Vagina (tissue), 2 donors: ENCODE results near the gene BSG. TPM values are rescaled to one million over a fixed set of nuclear protein-coding genes. Genes with fewer than 3 reads are reported as not detected.
A peak's percentile ranks its signal among the peaks of the same experiment; 100 is the strongest.

Experiments used
- DNase-seq, 2 donors: peaks; one replicate each; pipeline ENCODE4 v3.0.0-alpha.2; 2017; ENCODE audit errors: extremely low spot score in 2 of 2
- H3K27ac ChIP-seq: fragments of 200-600 bp; sonication (generic); one replicate; pipeline ENCODE4 v1.5.1; 2019
- H3K27me3 ChIP-seq: fragments of 200-600 bp; sonication (generic); one replicate; pipeline ENCODE4 v1.5.1; 2019
- H3K36me3 ChIP-seq, 2 donors: fragments of 200-600 bp; sonication (generic); one replicate each; pipeline ENCODE4 v1.5.1; 2017 to 2019
- H3K4me1 ChIP-seq: fragments of 200-600 bp; sonication (generic); one replicate; pipeline ENCODE4 v1.5.1; 2019
- H3K4me3 ChIP-seq, 2 donors: fragments of 200-600 bp; sonication (generic); 1 replicate in 1 of 2; 2 replicates in 1 of 2; pipeline ENCODE4 v1.5.1; 2016 to 2019
- H3K9me3 ChIP-seq: fragments of 200-600 bp; sonication (generic); one replicate; pipeline ENCODE4 v1.5.1; 2019
- POLR2A ChIP-seq, 2 donors: fragments of 450-650 bp; IDR thresholded peaks; one replicate each; pipeline ENCODE4 v1.6.1; 2017; ENCODE audit warnings: antibody characterized with exemption in 2 of 2, mild to moderate bottlenecking in 2 of 2, moderate library complexity in 2 of 2
- POLR2AphosphoS5 ChIP-seq, 2 donors: sonication (generic); formaldehyde crosslinking; IDR thresholded peaks; one replicate each; pipeline ENCODE4 v1.9.0; 2017; ENCODE audit warnings: antibody characterized with exemption in 2 of 2, mild to moderate bottlenecking in 2 of 2, low read depth in 1 of 2; ENCODE audit not compliant: insufficient read depth in 1 of 2
- intact Hi-C: fragments of 100-400 bp; cut with DNase I; formaldehyde crosslinking; loops from one replicate; pipeline ENCODE4 v1.15.1; 2023
- total RNA-seq: library from RNA; depleted of rRNA; stranded (reverse); fragments of >200 nt; gene quantifications from one replicate; pipeline ENCODE4 v1.2.3, GENCODE V29; 2016
- TF ChIP-seq, protein P1 (sequence below), 3 experiments: fragments of 450-650 bp in 2 of 3; fragments of 200-600 bp in 1 of 3; sonication (generic) in 1 of 3; IDR thresholded peaks; one replicate each; pipeline ENCODE4 v1.5.1; 2017 to 2019; ENCODE audit warnings: antibody characterized with exemption in 3 of 3, mild to moderate bottlenecking in 2 of 3, moderate library complexity in 2 of 3

BSG gene
- total RNA-seq, 1 donor from 2014 or later = 231 TPM

DNA sequence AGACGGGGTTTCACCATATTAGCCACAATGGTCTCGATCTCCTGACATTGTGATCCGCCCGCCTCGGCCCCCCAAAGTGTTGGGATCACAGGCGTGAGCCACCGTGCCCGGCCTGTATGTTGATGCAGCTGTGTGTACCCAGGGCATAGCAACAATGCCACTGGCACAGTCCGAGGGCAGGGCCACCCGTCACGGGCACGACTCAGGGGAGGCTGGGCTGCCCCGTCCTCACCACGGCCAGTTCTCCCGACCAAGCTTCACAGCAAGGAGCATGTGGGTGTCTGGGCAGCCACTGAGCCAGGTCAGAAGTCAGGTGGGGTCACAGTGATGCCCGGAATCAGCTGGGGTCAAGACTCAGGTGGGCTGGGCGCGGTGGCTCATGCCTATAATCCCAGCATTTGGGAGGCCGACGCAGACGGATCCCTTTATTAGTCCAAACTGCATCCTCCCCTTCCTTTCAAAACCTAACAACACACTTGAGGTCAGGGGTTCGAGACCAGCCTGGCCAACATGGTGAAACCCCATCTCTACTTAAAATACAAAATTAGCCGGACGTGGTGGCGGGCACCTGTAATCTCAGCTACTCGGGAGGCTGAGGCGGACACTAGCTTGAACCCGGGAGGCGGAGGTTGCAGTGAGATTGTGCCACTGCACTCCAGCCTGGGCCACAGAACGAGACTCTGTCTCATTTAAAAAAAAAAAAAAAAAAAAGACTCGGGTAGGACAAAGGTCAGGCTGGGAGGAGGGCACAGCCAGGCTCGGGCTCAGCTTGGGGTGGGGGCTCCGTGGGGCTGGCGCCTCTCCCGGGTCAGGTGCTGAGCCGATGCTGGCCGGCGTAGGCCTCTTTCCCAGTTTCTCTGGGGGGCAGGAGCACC is 42.0 kb upstream of the BSG start:
- H3K27ac ChIP-seq = peak overlapping the region; percentile 93
- peaks cover 0 to 2% of the 10 kb centered on the region in 2 donors for H3K36me3 ChIP-seq
- TF ChIP-seq POLR2A (IDR thresholded peaks at IDR 0.05) = no peak
- no peak for TF ChIP-seq POLR2AphosphoS5 (IDR thresholded peaks at IDR 0.05; ENCODE audit: insufficient read depth in 1 of 2, low read depth in 1 of 2)
- TF ChIP-seq, protein P1, sequence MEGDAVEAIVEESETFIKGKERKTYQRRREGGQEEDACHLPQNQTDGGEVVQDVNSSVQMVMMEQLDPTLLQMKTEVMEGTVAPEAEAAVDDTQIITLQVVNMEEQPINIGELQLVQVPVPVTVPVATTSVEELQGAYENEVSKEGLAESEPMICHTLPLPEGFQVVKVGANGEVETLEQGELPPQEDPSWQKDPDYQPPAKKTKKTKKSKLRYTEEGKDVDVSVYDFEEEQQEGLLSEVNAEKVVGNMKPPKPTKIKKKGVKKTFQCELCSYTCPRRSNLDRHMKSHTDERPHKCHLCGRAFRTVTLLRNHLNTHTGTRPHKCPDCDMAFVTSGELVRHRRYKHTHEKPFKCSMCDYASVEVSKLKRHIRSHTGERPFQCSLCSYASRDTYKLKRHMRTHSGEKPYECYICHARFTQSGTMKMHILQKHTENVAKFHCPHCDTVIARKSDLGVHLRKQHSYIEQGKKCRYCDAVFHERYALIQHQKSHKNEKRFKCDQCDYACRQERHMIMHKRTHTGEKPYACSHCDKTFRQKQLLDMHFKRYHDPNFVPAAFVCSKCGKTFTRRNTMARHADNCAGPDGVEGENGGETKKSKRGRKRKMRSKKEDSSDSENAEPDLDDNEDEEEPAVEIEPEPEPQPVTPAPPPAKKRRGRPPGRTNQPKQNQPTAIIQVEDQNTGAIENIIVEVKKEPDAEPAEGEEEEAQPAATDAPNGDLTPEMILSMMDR (IDR thresholded peaks at IDR 0.05) = no peak
- no peak for DNase-seq
- peaks cover 34% of the 10 kb centered on the region for H3K4me1 ChIP-seq
- intact Hi-C loops = no loop called here
- H3K9me3 ChIP-seq = no peaks in the 10 kb centered on the region
- no peaks in the 10 kb centered on the region for H3K27me3 ChIP-seq
- H3K4me3 ChIP-seq = peak overlapping the region; percentile 91 to 95

DNA sequence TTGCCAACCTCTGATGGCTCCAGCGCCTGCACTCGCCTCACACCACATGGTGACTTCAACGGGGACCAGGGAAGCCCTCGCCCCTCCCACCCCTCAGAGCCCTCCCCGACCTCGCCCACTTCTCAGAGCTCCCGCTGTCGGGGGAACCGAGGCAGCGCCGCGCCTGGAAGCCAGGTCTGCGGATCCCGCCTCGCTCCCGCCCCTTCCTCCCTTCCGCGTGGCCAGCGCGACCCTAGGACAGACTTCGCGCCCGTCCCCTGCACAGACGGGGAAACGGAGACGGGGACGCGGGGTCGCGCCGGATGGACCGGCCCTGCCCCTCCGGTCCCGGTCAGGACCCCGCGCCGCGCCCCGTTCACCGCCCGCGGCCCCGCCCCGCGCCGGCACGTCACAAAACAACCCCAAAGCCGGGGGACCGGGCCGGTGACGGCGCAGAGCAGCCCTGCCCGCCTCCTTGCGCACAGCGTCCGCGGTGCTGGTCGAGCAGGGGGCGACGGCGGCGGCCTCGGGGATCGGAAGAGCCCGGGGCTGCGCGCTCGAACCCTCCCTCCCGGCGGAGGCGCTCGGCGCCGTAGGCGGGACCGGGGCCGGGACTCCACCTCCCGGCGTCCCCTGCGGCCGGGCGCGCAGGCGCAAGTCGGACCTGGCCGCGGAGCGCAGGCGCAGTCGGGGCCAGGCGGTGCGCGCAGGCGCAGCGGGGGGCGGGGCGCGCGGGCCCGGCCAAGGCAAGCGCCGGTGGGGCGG is 41.2 kb upstream of the BSG start:
- Histone ChIP-seq H3K27me3 (no peaks in the 10 kb centered on the region), H3K9me3 (no peaks in the 10 kb centered on the region), H3K4me3 (peak overlapping the region; percentile 91 to 95), H3K36me3 (peaks cover 0 to 10% of the 10 kb centered on the region in 2 donors), H3K4me1 (peaks cover 42% of the 10 kb centered on the region), H3K27ac (peak overlapping the region; percentile 93)
- intact Hi-C loops = no loop called here
- TF ChIP-seq POLR2AphosphoS5 (IDR thresholded peaks at IDR 0.05; ENCODE audit: insufficient read depth in 1 of 2, low read depth in 1 of 2) = peak in 1 of 2 donors; percentile 50
- TF ChIP-seq POLR2A (IDR thresholded peaks at IDR 0.05) = no peak
- DNase-seq = no peak

- H3K27me3 ChIP-seq = no peaks in the 10 kb centered on the region
- H3K4me3 ChIP-seq = peak within 1 kb of the TSS; percentile 91 to 95
- peaks cover 4 to 18% of the 10 kb centered on the region in 2 donors for H3K36me3 ChIP-seq
- TF ChIP-seq, protein P1 (IDR thresholded peaks at IDR 0.05) = no peak
- peak in 1 of 2 donors; percentile 21 for TF ChIP-seq POLR2AphosphoS5 (IDR thresholded peaks at IDR 0.05; ENCODE audit: insufficient read depth in 1 of 2, low read depth in 1 of 2)
- TF ChIP-seq POLR2A (IDR thresholded peaks at IDR 0.05) = peak in 1 of 2 donors; percentile 68
- peaks cover 43% of the 10 kb centered on the region for H3K4me1 ChIP-seq
- intact Hi-C loops = no loop called here
- no peak for DNase-seq
- peak within 1 kb of the TSS; percentile 93 for H3K27ac ChIP-seq
- no peaks in the 10 kb centered on the region for H3K9me3 ChIP-seq
These were observed 40.4 kb upstream of the BSG start, which contains the start of gene CDC34 for GRCh38 chr19:531753-532560. TSS of gene CDC34 (plus strand) at chr19:531760. CDS start at chr19:531932, 172 bp downstream.

DNA sequence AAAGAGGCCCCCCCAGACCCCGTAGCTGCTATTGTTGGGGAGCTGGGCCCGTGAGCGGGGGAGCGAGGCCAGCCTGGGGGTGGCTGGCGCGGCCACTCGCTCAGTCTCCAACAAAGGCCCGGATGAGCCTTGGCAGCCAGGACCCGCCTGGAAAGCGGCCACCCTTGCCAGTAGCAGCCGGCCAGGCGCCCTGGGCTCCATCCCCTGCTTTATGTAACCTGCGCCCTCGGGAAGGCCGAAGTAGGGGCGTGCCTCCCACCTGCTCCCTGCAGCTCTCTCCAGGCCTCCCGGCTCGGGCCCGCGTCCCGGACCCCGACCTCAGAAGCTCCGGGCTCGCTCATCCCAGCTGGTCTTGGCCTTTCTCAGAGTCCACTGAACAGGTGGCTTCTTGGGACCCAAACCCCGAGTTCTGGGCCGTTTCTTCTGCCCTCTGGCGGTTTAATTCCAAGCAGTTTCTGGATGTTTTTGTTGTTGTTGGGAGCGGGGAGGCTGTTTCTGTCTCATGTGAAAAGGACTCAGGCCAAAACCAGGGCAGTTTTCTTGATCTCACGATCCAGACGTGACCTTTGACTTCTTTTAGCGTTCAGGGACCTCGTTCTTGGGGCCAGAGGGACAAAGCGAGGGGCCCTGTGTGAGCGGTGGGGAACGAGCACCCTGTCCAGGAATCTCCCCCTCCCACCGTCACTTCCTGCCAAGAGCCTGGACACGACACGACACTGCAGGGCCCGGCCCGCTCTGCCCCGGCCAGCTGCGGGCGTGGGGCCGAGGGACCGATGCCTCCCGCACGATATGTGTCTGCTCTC is 39.6 kb upstream of the BSG start:
- Histone ChIP-seq H3K4me1 (peaks cover 43% of the 10 kb centered on the region), H3K27ac (peak overlapping the region; percentile 87), H3K27me3 (no peaks in the 10 kb centered on the region), H3K4me3 (peak overlapping the region; percentile 91 to 95), H3K9me3 (no peaks in the 10 kb centered on the region), H3K36me3 (peaks cover 4 to 23% of the 10 kb centered on the region in 2 donors)
- intact Hi-C loops = no loop called here
- no peak for DNase-seq
- no peak for TF ChIP-seq POLR2A (IDR thresholded peaks at IDR 0.05)
- TF ChIP-seq, protein P1 (IDR thresholded peaks at IDR 0.05) = peak in 1 of 3 experiments; percentile 15
- no peak for TF ChIP-seq POLR2AphosphoS5 (IDR thresholded peaks at IDR 0.05; ENCODE audit: insufficient read depth in 1 of 2, low read depth in 1 of 2)
